ENCODE measurements around the gene PRPSAP1. TPM values are rescaled to one million over a fixed set of nuclear protein-coding genes. Genes with fewer than 3 reads are reported as not detected.
"Not testable (repeated sequence)": the region's sequence is repeated elsewhere in the genome, so short reads cannot be mapped to it uniquely, and the experiment has no call there.

PRPSAP1 gene
- total RNA-seq, 2 experiments from 2014 or later: 59.9 to 66.7 TPM

DNA sequence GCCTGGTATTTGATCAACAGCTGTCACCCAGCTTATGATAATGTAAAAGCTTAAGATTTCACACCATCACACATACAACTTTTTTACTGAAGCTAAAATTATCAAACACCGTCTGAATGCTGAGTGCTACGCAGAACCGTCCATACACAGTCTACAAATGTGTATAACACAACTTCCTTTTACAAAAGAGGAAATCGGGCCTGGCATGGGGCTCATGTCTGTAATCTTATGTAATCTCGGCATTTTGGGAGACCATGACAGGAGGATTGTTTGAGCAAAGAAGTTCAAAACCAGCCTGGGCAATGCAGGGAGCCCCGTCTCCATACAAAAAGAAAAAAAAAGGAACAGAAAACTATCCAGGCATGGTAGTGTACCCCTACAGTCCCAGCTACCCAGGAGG is 26.0 kb downstream of the PRPSAP1 start:
- Mint-ChIP-seq H3K4me3 (no peak overlapping the region), H3K27me3 (no peaks in the 10 kb centered on the region), H3K27ac (no peak overlapping the region), H3K9me3 (no peaks in the 10 kb centered on the region), H3K36me3 (ENCODE audit: low read depth) (peaks cover 34% of the 10 kb centered on the region), H3K4me1 (no peaks in the 10 kb centered on the region)
- ChIA-PET CTCF (interaction anchor here (0.7 to 1.8 kb wide), 3 partner anchors 25 to 107 kb away, joined by 3 to 5 read pairs (median 3); no protein-coding TSS in a partner anchor), POLR2A (interaction anchor here (1.3 kb wide), 1 partner anchor 125 kb away, joined by 3 read pairs; the partner anchor contains the start of gene UBE2O)
- DNase-seq: no peak

DNA sequence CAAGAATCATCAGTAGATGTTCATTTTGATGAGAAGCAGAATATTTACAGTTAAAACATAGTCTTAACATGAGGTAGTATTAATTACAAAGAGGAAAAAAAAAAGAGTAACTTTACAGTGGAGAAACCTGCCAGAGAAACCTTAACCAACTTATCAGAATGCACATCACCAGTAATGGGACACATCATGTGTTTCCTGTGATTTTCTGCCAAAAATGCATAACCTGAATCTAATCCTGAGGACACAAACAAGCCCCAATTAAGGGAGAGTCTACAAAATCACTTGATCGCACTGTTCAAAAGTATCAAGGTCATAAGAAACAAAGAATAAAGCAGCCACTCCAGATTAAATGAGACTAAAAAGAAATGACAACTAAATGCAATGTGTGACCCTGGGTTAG is 27.4 kb downstream of the PRPSAP1 start:
- Mint-ChIP-seq H3K9me3 (no peaks in the 10 kb centered on the region), H3K4me3 (no peak overlapping the region), H3K27me3 (no peaks in the 10 kb centered on the region), H3K4me1 (no peaks in the 10 kb centered on the region), H3K36me3 (ENCODE audit: low read depth) (peaks cover 33% of the 10 kb centered on the region), H3K27ac (no peak overlapping the region)
- ChIA-PET CTCF (interaction anchor here (1.3 to 1.8 kb wide), 2 partner anchors 26 to 72 kb away, joined by 5 read pairs; no protein-coding TSS in a partner anchor), POLR2A (interaction anchor here (1.3 kb wide), 1 partner anchor 126 kb away, joined by 3 read pairs; the partner anchor contains the start of gene UBE2O)
- no peak for DNase-seq

DNA sequence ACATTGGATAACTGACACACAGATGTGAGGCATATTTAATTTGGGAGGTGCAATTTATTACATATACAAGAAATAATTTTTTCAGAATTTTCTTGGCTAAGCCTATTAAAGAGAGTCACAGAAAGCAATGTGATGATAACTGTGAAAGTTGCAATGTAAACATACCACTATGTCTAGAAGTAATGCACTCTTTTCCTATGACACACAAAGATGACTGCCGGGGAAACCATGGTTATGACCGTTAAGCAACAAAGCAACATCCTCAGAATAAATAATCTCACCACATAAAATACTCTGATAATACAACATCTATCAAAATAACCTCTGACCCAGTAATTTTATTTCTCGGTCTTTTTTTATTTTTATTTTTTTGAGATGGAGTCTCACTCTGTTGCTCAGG is 35.1 kb downstream of the PRPSAP1 start:
- ChIA-PET POLR2A (no interaction called here), CTCF (interaction anchor here (0.6 kb wide), 1 partner anchor 226 kb away, joined by 4 read pairs; no protein-coding TSS in a partner anchor)
- Mint-ChIP-seq H3K4me1 (peaks cover 9% of the 10 kb centered on the region), H3K36me3 (ENCODE audit: low read depth) (peaks cover 28% of the 10 kb centered on the region), H3K27me3 (no peaks in the 10 kb centered on the region), H3K4me3 (no peak overlapping the region), H3K27ac (no peak overlapping the region), H3K9me3 (no peaks in the 10 kb centered on the region)
- DNase-seq: no peak

DNA sequence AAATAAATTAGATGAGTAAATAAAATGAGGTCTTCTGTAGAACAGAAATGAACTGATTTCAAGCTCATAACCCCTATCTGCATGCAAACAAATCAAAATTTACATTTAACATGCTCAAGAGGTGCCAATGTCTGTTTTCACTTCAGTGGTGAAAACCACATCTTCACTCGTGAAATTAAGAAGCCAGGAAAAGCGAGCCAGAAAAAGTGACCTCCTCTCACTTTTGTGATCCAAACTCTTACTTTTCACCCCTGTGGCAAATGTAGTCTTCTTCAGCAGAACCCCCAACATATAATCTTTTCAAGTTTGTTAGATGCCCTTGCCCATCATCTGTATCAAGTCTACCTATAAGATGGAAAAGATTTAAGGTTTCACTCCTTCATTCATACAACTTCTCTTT is 36.2 kb downstream of the PRPSAP1 start:
- Mint-ChIP-seq H3K4me1 (peaks cover 9% of the 10 kb centered on the region), H3K36me3 (ENCODE audit: low read depth) (peaks cover 34% of the 10 kb centered on the region), H3K9me3 (no peaks in the 10 kb centered on the region), H3K27me3 (no peaks in the 10 kb centered on the region), H3K4me3 (no peak overlapping the region), H3K27ac (no peak overlapping the region)
- POLR2A ChIA-PET: no interaction called here
- no peak for DNase-seq
- CTCF ChIA-PET: interaction anchor here (0.9 kb wide), 1 partner anchor 80 kb away, joined by 3 read pairs; no protein-coding TSS in a partner anchor

DNA sequence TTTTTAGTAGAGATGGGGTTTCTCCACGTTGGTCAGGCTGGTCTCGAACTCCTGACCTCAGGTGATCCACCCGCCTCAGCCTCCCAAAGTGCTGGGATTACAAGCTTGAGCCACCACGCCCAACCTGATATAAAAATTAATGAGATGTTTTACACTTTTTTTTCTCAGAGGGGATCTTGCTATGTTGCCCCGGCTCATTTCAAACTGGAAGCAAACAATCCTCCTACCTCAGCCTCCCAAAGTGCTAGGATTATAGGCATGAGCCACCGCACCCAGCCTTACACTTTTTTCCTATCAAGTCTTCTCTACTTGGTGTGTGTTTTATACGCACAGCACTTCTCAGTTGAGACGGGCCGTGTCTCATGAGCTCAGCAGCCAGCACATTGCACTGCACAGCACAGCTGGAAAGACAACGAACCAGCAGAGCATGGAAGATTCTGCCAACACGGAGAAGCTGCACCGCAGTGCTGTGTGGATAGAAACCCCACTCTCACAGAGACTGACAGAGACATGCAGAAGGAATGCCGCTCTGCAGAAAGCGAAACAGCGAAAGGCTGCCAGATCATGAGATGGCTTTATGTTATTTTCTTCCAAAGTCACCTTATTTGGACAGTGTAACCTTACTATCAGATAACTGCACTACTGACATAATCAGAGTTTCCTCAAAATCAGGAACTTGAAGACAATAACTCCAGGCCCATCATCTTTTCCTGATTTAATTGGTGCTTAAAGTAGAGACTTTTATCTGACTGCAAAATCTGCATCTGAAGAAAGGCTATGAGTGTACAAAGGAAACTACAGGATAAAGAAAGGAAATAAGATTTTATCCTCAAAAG is 39.1 kb downstream of the PRPSAP1 start:
- DNase-seq: no peak
- Mint-ChIP-seq H3K4me3 (no peak overlapping the region), H3K27me3 (no peaks in the 10 kb centered on the region), H3K36me3 (ENCODE audit: low read depth) (peaks cover 37% of the 10 kb centered on the region), H3K9me3 (no peaks in the 10 kb centered on the region), H3K27ac (no peak overlapping the region), H3K4me1 (peaks cover 9% of the 10 kb centered on the region)
- ChIA-PET CTCF (interaction anchor here (0.7 to 1.7 kb wide), 3 partner anchors 23 to 70 kb away, joined by 3 to 7 read pairs (median 4); partner anchors contain the start of gene SPHK1), POLR2A (no interaction called here)

DNA sequence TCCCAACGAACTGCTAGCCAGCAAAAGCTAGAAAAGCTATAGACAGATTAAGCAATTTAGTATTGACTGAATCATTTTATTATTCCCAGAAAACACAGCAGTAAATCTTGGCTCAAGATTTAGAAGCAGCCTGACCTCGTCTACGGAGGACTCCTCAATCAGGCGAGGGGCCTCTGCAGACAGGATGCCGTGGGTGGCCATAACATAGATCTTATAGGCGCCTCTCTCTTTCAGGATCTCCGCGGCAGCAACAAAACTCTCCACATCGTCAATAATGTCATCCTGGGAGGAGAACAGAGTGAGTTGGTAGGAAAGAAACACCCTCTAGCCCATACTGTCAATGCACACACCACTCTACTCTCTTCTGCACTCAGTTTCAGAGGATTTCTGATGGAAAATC is 41.0 kb downstream of the PRPSAP1 start:
- ChIA-PET POLR2A (no interaction called here), CTCF (interaction anchor here (0.8 to 1.7 kb wide), 3 partner anchors 9 to 85 kb away, joined by 3 to 4 read pairs (median 4); partner anchors contain the start of gene SPHK1)
- no peak for DNase-seq
- Mint-ChIP-seq H3K27ac (no peak overlapping the region), H3K27me3 (no peaks in the 10 kb centered on the region), H3K9me3 (no peaks in the 10 kb centered on the region), H3K4me3 (no peak overlapping the region), H3K36me3 (ENCODE audit: low read depth) (peaks cover 39% of the 10 kb centered on the region), H3K4me1 (peaks cover 9% of the 10 kb centered on the region)

DNA sequence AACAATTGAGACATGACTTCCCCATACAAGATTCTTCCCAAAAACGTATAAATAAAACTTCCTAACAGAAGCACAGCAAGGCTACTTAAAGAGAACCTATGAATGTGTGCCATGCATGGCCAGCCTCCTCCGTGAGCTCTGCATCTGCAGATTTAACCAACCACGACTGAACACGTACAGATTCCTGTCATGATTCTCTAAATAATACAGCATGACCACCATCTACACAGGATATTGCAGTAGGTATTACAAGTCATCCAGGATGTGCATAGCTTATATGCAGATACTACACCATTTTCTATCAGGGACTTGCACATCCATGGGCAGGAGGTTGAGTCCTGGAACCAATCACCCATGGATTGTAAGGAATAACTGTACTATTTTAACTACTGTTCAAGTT is 44.3 kb downstream of the PRPSAP1 start:
- Mint-ChIP-seq H3K4me1 (no peaks in the 10 kb centered on the region), H3K27me3 (no peaks in the 10 kb centered on the region), H3K9me3 (no peaks in the 10 kb centered on the region), H3K36me3 (ENCODE audit: low read depth) (peaks cover 28% of the 10 kb centered on the region), H3K27ac (no peak overlapping the region), H3K4me3 (no peak overlapping the region)
- CTCF ChIA-PET: interaction anchor here (1.0 to 2.4 kb wide), 2 partner anchors 8 to 89 kb away, joined by 3 to 9 read pairs; no protein-coding TSS in a partner anchor
- DNase-seq: no peak
- POLR2A ChIA-PET: interaction anchor here (1.2 to 1.3 kb wide), 2 partner anchors 23 to 74 kb away, joined by 4 read pairs; no protein-coding TSS in a partner anchor

DNA sequence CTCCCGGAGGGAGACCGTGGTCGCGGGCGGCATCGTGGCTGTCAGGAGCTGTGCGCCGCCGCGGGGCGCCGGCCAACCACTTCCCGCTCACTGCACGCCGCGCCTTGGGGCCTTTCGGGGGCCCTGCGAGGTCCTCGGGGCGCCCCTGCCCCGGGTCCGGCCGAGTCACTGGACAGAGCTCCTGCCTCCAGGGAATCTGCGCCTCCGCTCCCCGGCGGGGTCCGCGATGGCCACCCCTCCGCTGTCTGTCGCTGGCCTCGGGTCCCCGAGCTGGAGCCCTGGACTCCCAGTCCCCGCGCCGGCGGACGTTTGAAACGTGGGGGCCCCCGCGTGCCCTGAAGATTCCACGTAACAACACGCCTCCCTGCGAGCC is 45.8 kb downstream of the PRPSAP1 start, which contains the start of gene QRICH2:
Gene QRICH2, minus strand, starts transcription at position 311 of the 373 bp plus-strand sequence. Its CDS starts 278 bp downstream, at position 33.
- Mint-ChIP-seq H3K36me3 (ENCODE audit: low read depth) (peaks cover 19% of the 10 kb centered on the region), H3K4me3 (no peak within 1 kb of the TSS), H3K4me1 (peaks cover 1% of the 10 kb centered on the region), H3K27me3 (no peaks in the 10 kb centered on the region), H3K9me3 (no peaks in the 10 kb centered on the region), H3K27ac (no peak within 1 kb of the TSS)
- POLR2A ChIA-PET: no interaction called here
- DNase-seq: no peak
- CTCF ChIA-PET: interaction anchor here (2.4 kb wide), 1 partner anchor 90 kb away, joined by 9 read pairs; no protein-coding TSS in a partner anchor

DNA sequence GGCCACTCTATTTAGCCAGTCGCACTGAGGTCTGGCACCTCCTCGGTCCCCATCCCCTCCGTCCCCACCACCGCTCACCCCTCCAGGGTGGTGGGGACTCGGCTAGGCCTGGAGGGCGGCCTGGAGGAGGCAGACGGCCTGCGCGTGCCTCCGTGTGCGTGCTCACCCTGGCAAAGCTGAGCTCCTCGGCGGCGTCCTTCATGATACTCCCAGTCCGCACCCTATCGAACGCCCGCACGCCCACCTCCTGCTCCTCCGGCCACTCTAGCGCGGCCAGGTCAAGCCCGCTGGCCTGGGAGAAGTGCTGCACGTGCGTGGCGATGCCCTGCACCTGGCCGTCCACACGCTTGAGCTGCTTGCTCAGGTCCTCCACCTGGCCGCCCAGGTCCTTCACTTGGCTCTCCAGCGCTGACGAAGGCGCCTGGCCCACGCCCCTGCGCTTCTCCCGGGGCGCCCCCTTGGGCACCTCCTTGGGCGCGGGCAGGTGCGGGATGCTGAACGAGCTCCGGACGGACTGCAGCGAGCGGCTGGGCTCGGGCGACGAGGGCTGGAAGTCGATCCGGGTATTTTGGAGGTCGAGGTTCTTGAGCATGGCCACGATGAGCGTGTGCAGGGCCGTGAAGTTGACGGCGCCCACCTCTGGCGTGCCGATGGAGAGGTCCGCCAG is 46.3 kb downstream of the PRPSAP1 start:
- POLR2A ChIA-PET: no interaction called here
- peaks cover 1% of the 10 kb centered on the region for H3K4me1 Mint-ChIP-seq

DNA sequence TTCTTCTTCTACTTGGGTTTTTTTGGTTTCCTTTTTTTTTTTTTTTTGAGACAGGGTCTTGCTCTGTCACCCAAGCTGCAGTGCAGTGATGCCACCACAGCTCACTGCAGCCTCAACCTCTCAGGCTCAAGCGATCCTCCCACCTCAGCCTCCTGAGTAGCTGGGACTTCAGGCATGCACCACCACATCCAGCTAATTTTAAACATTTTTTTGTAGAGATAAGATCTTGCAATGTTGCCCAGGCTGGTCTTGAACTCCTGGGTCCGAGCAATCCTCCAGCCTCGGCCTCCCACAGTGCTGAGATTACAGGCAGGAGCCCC is 48.6 kb downstream of the PRPSAP1 start:
- H3K4me3 Mint-ChIP-seq; H3K27me3 Mint-ChIP-seq; POLR2A ChIA-PET; DNase-seq; H3K4me1 Mint-ChIP-seq; H3K36me3 Mint-ChIP-seq (ENCODE audit: low read depth); H3K27ac Mint-ChIP-seq; H3K9me3 Mint-ChIP-seq: not testable (repeated sequence)
- CTCF ChIA-PET: interaction anchor here (1.4 to 8.1 kb wide), 4 partner anchors 18 to 196 kb away, joined by 3 to 111 read pairs (median 14); partner anchors contain the start of genes RHBDF2 and SPHK1

More for the DNA sequence above, 46.3 kb downstream of the PRPSAP1 start:
- CTCF ChIA-PET: interaction anchor here (2.4 kb wide), 1 partner anchor 91 kb away, joined by 9 read pairs; no protein-coding TSS in a partner anchor
- DNase-seq: no peak
- Mint-ChIP-seq H3K27me3 (no peaks in the 10 kb centered on the region), H3K27ac (no peak overlapping the region), H3K4me3 (no peak overlapping the region), H3K36me3 (ENCODE audit: low read depth) (peaks cover 15% of the 10 kb centered on the region), H3K9me3 (no peaks in the 10 kb centered on the region)

DNA sequence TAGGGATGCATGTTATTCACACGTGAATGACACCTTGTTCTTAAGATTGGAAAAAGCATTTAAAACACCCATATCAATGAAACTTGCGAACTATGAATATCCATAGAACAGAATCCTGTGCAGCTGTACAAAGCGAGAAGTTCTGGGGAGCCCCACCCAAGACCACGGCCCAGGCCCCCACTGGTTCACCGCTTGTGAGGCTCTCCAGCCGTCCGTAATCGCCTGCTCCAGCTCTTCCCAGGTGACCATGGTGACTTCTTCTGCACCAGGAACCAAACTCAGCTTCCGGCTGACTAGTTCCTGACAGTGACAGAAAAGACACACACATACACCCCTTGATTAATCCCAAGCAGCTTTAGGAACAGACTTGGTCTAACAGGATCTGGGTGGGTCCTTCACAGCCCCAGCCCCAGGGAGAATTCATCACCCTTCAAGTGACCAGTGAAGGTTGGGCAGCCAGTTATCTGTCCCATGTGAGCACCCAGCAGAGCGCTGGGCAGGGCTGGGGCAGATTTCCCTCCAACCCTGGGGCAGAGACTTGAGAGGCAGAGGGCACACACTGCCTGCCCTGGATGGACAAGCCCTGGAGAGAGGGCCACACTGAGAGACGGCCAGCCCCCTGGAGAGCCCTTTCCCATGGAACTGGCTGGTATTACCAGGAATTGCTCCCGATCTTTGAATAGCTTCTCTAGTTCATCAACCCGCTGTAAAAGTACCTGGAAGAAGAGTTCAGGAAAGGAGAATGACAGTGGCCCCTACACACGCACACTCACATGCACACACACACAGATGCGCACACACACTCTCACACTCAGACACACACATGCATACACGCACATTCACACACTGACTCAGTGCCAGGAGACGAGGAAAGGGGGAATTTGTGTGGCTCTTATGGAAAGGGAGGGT is 49.2 kb downstream of the PRPSAP1 start:
- Mint-ChIP-seq H3K27ac (no peak overlapping the region), H3K4me3 (no peak overlapping the region), H3K4me1 (peaks cover 1% of the 10 kb centered on the region), H3K9me3 (no peaks in the 10 kb centered on the region), H3K36me3 (ENCODE audit: low read depth) (peaks cover 2% of the 10 kb centered on the region), H3K27me3 (no peaks in the 10 kb centered on the region)
- ChIA-PET CTCF (interaction anchor here (0.6 to 8.1 kb wide), 15 partner anchors 9 to 334 kb away, joined by 3 to 111 read pairs (median 4); partner anchors contain the start of genes RHBDF2 and SPHK1), POLR2A (interaction anchor here (1.0 to 1.8 kb wide), 2 partner anchors 81 to 93 kb away, joined by 4 to 9 read pairs; partner anchors contain the start of gene SPHK1)
- DNase-seq: no peak

DNA sequence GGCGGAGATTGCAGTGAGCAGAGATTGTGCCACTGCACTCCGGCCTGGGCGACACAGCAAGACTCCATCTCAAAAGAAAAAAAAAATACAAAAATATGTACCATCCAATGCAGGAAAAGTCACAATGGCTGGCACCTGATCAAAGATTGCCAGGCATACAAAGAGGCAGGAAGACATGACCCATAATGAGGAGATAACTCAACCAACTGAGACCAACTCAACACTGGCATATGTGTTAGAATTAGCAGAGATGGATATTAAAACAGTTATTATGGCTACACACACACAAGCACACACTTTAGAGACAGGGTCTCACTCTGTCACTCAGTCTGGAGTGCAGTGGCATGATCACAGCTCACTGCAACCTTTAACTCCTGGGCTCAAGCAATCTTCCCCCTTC is 56.3 kb downstream of the PRPSAP1 start:
- H3K9me3 Mint-ChIP-seq: no peaks in the 10 kb centered on the region
- H3K4me3 Mint-ChIP-seq: no peak overlapping the region
- H3K27ac Mint-ChIP-seq: no peak overlapping the region
- no peak for DNase-seq
- H3K27me3 Mint-ChIP-seq: no peaks in the 10 kb centered on the region
- ChIA-PET CTCF (interaction anchor here (0.6 to 4.4 kb wide), 8 partner anchors 10 to 283 kb away, joined by 3 to 37 read pairs (median 4); no protein-coding TSS in a partner anchor), POLR2A (no interaction called here)
- H3K4me1 Mint-ChIP-seq: peaks cover 3% of the 10 kb centered on the region
- H3K36me3 Mint-ChIP-seq (ENCODE audit: low read depth): no peaks in the 10 kb centered on the region
